Neural crest cell (in vitro differentiated cells): Measurements from ENCODE around the gene SKIC2. TPM values are rescaled to one million over a fixed set of nuclear protein-coding genes. Genes with fewer than 3 reads are reported as not detected.
"Not testable (repeated sequence)": the region's sequence is repeated elsewhere in the genome, so short reads cannot be mapped to it uniquely, and the experiment has no call there.

Source experiments
- DNase-seq: peaks from one replicate; pipeline ENCODE4 v3.0.0; 2021; ENCODE audit warnings: low read depth, mixed read lengths, low spot score
- H3K27ac Mint-ChIP-seq: one replicate; pipeline ENCODE4 v1.8.0; 2021; ENCODE audit warnings: mild to moderate bottlenecking, mixed read lengths; ENCODE audit not compliant: unreplicated experiment
- H3K27me3 Mint-ChIP-seq: 2 replicates; pipeline ENCODE4 v1.8.0; 2021; ENCODE audit warnings: low read depth, mild to moderate bottlenecking, mixed read lengths
- H3K36me3 Mint-ChIP-seq: 2 replicates; pipeline ENCODE4 v1.8.0; 2021; ENCODE audit warnings: low read depth, mild to moderate bottlenecking, mixed read lengths
- H3K4me1 Mint-ChIP-seq: 2 replicates; pipeline ENCODE4 v1.8.0; 2021; ENCODE audit warnings: mixed read lengths
- H3K4me3 Mint-ChIP-seq: one replicate; pipeline ENCODE4 v1.8.0; 2021; ENCODE audit warnings: mild to moderate bottlenecking, mixed read lengths
- H3K9me3 Mint-ChIP-seq: 2 replicates; pipeline ENCODE4 v1.8.0; 2021; ENCODE audit warnings: mixed read lengths
- CTCF ChIP-seq: fragments of 200-600 bp; sonication (generic); conservative IDR thresholded peaks from 2 replicates; pipeline ENCODE4 v1.5.0; 2021; ENCODE audit warnings: antibody characterized with exemption, mild to moderate bottlenecking
- long read RNA-seq: library from polyadenylated mRNA; unstranded; transcript quantifications from one replicate; pipeline ENCODE4 v2.0.0, GENCODE V29; 2020
- total RNA-seq: library from RNA; stranded (reverse); gene quantifications from 2 replicates; pipeline ENCODE4 v1.2.1, GENCODE V29; 2021

Gene SKIC2
- 77.9 and 88.7 TPM in 2 replicates for total RNA-seq
- long read RNA-seq, transcript SKIV2L-201 (28 exons, 3,894 nt), result major isoform, 19 of 30 reads
- long read RNA-seq, partial matches to known transcripts, result 7 of 30 reads
- long read RNA-seq, other reads (novel, unspliced or antisense), result 3 of 30 reads

- Mint-ChIP-seq H3K27ac (peak within 1 kb of the TSS; percentile 99), H3K4me1 (peaks cover 27% of the 10 kb centered on the region), H3K27me3 (no peaks in the 10 kb centered on the region), H3K9me3 (no peaks in the 10 kb centered on the region), H3K4me3 (peak within 1 kb of the TSS; percentile 98), H3K36me3 (peaks cover 5% of the 10 kb centered on the region)
- TF ChIP-seq CTCF, result no peak
- peak; percentile 95 for DNase-seq
Observed at GRCh38 chr6:31958741-31959739, at the start of gene SKIC2, which contains the start of gene NELFE. TSS of gene SKIC2 (plus strand) at chr6:31959175. CDS start at chr6:31959193, 18 bp downstream. TSS of gene NELFE (minus strand) at chr6:31958971. CDS start at chr6:31958446, 525 bp downstream.

GRCh38 chr6:31909298-31909697 lies 49.7 kb upstream of the SKIC2 start:
- not testable (repeated sequence) for DNase-seq, H3K9me3 Mint-ChIP-seq, H3K4me1 Mint-ChIP-seq, H3K4me3 Mint-ChIP-seq, H3K27ac Mint-ChIP-seq, H3K36me3 Mint-ChIP-seq
- H3K27me3 Mint-ChIP-seq, result peaks cover 11% of the 10 kb centered on the region

- H3K27me3 Mint-ChIP-seq, result no peaks in the 10 kb centered on the region
- no peak overlapping the region for H3K27ac Mint-ChIP-seq
- no peak for TF ChIP-seq CTCF
- H3K36me3 Mint-ChIP-seq, result no peaks in the 10 kb centered on the region
- H3K9me3 Mint-ChIP-seq, result no peaks in the 10 kb centered on the region
- no peak overlapping the region for H3K4me3 Mint-ChIP-seq
- H3K4me1 Mint-ChIP-seq, result no peaks in the 10 kb centered on the region
- no peak for DNase-seq
Observed at GRCh38 chr6:31911826-31912585, 47.0 kb upstream of the SKIC2 start.

- H3K27me3 Mint-ChIP-seq, result no peaks in the 10 kb centered on the region
- DNase-seq, result no peak
- H3K9me3 Mint-ChIP-seq, result no peaks in the 10 kb centered on the region
- H3K4me3 Mint-ChIP-seq, result no peak overlapping the region
- H3K36me3 Mint-ChIP-seq, result no peaks in the 10 kb centered on the region
- H3K27ac Mint-ChIP-seq, result no peak overlapping the region
- no peaks in the 10 kb centered on the region for H3K4me1 Mint-ChIP-seq
- TF ChIP-seq CTCF, result no peak
Observed at GRCh38 chr6:31915351-31915750, 43.6 kb upstream of the SKIC2 start.

GRCh38 chr6:31915756-31916155 lies 43.2 kb upstream of the SKIC2 start:
- Mint-ChIP-seq H3K36me3 (no peaks in the 10 kb centered on the region), H3K9me3 (no peaks in the 10 kb centered on the region), H3K27ac (no peak overlapping the region), H3K4me3 (no peak overlapping the region), H3K4me1 (no peaks in the 10 kb centered on the region), H3K27me3 (no peaks in the 10 kb centered on the region)
- no peak for DNase-seq
- TF ChIP-seq CTCF, result no peak
